ENCODE results near the gene NACAD. TPM values are rescaled to one million over a fixed set of nuclear protein-coding genes. Genes with fewer than 3 reads are reported as not detected.
"Not testable (repeated sequence)": the region's sequence is repeated elsewhere in the genome, so short reads cannot be mapped to it uniquely, and the experiment has no call there.

Gene NACAD
- total RNA-seq, 1 experiment from 2014 or later: 0.43 TPM

DNA sequence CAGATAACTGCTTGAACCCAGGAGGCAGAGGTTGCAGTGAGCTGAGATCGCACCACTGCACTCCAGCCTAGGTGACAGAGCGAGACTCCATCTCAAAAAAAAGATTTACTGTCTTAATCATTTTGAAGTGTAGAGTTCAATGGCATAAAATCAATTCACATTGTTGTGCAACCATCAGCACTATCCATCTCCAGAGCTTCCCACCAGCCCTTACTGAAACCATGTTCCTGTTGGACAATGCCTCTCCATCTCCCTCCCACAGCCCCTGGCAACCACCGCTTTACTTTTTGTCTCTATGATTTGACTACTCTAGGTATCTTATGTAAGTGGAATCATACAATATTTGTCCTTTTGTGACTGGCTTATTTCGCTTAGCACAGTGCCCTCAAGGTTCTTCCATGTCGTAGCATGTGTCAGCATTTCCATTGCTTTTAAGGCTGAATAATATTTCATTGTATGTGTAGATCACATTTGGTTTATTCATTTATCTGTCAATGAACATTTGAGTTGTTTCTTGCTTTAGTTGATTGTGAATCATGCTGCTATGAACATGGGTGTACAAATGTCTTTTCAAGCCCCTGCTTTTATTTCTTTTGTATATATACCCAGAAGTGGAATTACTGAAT, 33.1 kb downstream of the NACAD start:
- DNase-seq (ENCODE audit: low spot score): no peak

DNA sequence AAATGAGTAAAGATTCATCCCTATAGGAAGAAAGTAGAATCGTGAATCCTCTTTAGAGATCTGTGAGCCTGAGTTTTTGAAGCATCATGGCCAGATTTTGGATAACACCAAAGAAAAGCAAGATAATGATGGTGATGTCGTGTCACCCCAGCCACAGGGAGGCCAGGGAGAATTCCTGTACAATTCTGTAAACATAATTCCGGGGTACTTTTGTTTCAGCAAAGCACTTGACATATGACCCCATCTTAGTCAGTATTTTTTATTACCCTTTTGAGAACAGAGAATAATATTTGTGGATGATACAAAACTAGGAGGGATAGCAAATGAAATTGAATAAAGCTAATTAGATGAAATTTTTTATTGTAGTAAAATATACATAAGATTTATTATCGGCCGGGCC, 33.8 kb downstream of the NACAD start:
- no peak for DNase-seq (ENCODE audit: low spot score)

DNA sequence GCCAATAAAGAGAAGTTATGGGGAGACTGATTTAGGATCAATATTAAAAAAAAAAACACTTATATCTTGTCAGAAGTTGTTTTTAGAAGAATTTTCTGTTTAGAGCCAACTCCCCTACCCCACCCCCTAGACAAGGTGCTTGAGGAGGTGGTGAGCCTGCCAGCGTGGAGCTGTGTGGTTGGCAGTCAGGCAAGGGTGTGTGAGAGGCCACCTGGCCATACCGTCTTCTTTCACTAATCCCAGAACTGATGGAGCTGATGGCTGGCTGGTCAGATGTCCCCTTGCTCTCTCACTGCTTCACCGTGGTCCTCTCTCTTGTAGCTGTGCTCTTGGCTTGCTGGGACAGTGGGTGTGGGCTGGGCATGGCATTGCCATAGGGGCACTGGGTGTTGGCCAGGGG, 34.3 kb downstream of the NACAD start:
- no peak for DNase-seq (ENCODE audit: low spot score)

DNA sequence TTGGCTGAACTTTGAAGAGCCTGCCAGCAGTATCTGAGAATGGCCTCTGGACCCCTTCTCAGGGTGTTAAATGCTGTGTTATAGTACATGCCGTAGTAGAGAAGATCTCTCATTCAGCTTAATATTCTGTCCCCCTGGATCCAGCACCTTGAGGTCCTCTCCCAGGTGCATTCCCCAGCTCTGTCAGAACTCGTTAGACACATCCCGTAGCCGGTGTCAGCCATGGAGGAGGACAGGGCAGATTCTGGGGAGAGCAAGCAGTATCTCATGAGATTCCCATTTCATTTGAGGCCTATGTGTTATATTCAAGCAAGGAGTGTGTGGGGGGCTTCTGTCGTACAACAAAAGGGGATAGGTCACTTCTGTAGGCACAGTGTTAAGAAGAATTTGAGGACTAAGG, 34.8 kb downstream of the NACAD start:
- DNase-seq (ENCODE audit: low spot score): no peak

DNA sequence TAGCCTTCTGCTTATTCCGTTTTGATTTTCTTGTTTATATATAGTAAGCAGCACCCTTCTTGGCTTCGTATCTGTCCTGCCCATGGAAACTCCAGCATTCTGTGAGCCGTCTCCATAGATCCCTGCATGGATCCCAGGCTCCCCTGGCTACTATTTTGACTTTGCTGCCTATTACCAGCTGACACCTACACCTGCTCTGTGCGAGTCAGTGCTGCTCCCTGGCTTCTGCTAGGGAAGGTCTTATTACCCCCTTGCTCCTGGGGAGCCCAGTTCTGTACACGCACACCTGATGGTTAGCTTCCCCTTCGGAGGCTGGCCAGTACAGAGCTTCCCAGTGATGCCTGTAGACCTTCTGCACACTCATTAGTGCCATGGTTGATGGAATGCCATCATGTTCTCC, 35.4 kb downstream of the NACAD start:
- DNase-seq (ENCODE audit: low spot score): no peak

DNA sequence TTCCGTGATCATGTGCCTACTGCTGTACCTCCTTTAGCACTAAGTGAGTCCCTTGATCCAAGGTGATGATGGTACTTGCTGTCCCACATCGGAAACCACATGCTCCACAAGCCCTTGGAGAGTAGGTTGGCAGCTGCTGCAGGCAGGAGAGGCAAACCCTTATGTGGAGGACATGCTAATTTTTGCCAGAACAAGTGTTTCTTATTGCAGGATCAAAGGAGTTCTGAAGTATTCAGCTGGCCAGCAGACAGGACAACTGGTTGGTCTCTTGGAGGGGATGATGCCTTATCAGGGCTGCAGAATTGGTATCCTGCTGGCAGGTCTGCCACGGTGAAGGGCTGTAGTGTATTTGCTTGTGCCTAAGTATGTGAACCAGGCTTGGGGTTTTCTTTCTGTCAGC, 36.8 kb downstream of the NACAD start:
- no peak for DNase-seq (ENCODE audit: low spot score)

DNA sequence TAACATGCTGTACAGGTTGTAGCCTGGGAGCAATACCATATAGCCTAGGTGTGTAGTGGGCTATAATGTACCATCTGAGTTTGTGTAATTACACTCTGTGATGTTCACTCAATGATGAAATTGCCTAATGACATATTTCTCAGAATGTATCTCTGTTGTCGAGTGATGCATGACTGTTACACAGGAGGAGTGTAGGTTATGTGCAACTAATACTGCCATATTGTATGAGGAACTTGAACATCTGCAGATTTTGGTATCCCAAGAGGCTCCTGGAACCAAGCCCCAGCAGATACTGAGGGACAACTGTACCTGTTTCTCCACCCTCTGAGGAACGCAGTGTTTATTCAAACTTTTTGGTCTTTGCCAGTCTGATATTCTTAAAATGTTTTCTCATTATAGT, 38.6 kb downstream of the NACAD start:
- no peak for DNase-seq (ENCODE audit: low spot score)

DNA sequence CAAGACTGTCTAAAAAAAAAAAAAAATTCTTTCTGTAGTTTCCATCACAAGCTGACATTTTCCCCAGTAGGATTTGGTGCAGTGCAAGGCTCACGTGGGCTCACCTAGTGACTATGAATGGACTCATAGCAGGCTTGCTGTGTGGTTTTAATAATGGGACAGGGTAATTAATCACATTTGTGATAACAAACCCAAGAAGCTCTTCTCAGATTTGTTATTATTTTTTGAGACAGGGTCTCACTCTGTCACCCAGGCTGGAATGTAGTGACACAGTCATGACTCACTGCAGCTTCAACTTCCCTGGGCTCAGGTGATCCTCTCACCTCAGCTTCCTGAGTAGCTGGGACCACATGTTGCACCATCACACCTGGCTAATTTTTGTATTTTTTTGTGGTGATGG, 40.0 kb downstream of the NACAD start:
- no peak for DNase-seq (ENCODE audit: low spot score)

DNA sequence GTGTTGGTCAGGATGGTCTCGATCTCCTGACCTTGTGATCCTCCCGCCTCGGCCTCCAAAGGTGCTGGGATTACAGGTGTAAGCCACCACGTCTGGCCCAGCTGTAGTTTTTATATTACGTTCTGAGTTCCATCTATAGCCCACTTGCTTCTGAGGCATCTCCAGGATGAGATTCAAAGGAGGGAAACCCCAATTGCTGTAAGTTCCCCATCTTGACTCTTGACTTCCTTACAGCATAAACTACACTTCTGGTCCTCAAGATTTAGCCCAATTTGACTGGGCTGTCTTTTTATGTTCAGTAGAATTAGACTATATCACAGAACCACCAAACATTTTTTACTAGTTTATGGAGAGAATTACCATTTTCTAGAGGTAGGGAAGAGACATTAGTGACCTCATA, 44.4 kb downstream of the NACAD start:
- DNase-seq (ENCODE audit: low spot score): no peak

DNA sequence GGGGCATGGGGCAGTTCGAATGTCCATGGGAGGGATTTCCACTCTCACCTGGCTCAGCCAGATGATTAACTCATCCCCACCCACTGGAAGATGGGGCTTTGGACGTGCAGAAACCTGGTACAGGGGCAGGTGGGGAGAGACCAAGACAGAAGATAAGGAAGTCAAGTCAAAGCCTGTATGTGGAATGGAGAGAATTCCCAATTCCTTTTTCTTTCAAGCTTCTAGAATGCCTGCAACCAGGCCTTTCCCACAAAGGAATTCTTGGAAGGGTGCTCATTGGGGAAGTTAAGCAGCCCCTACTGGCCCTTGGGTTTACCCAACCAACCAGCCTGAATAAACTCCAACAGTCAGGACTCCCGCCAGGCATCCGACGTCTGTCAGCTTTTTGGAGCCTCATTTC, 49.7 kb downstream of the NACAD start:
- no peak for DNase-seq (ENCODE audit: low spot score)

DNA sequence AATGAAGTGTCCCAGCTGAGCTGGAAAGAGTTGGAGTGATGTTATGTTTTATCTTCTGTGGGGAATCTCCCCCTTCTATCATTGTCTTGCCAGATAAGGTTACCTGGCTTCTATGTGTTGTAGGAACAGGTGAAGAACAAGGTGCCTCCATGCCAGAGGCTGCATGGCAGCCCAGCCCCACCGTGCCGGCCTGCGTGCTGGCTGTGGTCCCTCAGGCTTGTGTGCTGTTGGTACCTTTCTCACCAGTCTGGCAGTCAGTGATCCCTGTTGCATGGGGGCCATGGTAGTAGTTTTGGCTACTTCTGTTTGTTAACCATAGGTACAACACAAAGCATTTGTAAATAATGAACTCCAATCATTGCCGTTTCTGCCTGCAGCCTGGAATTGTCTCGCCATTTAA, 50.9 kb downstream of the NACAD start:
- DNase-seq (ENCODE audit: low spot score): no peak

DNA sequence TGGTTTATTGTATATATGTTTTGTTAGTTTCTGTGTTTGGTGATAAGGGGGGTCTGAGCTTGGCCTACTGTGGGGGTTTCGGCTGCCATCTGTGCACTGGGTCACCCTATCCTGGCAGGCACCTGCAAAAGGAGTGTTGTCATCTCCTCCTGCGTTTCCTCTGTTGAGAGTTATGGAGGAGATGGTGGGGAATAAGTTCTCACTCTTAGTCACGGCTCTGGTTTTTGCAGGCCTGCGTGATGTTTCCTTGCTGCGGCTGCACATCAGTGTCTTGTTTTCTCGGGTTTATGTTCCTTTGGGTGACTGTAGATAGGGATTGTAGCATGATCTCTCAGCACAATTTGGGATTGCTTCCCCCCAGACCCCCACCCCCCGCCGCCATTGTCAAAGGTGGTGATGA, 52.0 kb downstream of the NACAD start:
- no peak for DNase-seq (ENCODE audit: low spot score)

DNA sequence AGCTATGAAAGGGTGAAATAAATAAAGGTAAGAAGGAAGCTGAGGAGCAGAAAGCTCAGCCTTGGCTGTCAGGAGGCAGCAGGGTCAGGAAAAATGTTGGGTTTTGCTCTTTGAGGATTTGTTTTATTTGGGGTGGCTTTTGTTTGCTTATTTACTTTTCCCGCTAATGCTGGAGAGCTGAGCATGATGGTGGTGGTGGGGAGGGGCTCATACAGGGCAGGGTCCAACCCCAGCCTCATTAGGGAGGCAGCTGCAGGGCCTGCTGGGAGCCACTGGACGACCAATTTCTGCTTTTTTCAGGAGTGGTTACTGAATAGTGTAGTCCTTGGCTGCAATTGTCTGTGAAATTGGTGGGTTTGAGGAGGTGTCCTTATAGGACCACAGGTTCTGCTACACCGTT, 52.5 kb downstream of the NACAD start:
- no peak for DNase-seq (ENCODE audit: low spot score)

DNA sequence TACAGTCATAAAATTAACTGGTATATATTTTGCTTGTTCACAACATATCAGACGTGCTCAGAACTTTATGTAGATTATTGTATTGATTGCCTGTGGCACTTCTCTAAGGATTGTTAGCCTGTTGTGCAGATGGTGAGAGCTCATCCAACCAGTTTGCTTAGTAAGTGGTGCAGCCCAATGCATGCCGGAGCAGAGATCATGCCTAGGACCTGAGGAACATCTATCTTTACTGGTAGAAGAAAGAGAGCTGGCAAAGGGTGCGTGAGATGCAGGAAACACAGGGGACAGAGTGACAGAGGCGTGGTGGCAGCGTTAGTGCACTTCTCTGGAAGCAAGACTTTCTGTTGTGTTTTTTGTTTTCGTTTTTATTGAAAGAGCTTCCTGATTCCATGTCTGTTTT, 52.9 kb downstream of the NACAD start:
- no peak for DNase-seq (ENCODE audit: low spot score)

DNA sequence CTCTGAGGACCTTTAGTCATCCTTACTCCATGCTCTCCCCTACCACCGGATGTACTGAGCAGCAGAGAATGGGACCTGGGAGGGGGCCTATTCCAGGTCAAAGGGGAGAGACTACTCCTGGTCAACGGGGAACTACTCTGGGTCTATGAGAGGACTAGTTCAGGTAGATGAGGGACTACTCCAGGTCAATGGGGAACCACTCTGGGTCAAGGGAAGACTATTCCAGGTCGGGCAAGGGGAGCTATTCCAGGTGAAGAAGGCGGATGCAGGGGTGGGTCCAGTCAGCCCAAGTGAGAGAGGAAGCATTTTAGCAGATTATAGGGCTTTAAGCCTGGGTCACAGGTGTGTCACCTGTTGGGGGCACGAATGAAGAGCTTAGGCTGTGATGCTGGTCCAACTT, 53.4 kb downstream of the NACAD start:
- DNase-seq (ENCODE audit: low spot score): no peak

DNA sequence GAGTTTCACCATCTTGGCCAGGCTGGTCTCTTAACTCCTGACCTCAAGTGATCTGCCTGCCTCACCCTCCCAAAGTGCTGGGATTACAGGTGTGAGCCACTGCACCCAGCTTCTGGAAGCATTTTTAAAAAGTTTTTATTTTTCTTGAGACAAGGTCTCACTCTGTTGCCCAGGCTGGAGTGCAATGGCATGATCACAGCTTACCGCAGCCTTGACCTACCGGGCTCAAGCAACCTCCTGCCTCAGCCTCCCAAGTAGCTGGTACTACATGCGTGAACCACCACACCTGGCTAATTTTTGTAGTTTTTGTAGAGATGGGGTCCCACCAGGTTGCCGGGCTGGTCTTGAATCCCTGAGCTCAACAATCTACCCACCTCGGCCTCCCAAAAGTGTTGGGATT, 54.1 kb downstream of the NACAD start:
- not testable (repeated sequence) for DNase-seq (ENCODE audit: low spot score)

DNA sequence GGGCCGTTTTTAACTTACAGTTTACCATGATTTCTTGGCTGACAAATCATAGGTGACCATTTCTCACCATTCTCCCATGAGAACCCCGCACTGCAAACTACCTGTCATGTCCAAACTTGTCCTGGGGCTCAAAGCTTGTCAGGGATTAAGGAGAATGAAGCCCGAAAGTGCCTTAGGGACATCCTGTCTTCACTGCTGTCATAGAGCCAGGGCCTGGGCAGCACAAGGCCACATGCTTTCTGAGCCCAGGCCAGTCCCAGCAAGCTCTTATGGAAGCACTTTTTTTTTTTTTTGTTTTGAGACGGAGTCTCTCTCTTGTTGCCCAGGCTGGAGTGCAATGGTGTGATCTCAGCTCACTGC, 54.9 kb downstream of the NACAD start:
- no peak for DNase-seq (ENCODE audit: low spot score)

DNA sequence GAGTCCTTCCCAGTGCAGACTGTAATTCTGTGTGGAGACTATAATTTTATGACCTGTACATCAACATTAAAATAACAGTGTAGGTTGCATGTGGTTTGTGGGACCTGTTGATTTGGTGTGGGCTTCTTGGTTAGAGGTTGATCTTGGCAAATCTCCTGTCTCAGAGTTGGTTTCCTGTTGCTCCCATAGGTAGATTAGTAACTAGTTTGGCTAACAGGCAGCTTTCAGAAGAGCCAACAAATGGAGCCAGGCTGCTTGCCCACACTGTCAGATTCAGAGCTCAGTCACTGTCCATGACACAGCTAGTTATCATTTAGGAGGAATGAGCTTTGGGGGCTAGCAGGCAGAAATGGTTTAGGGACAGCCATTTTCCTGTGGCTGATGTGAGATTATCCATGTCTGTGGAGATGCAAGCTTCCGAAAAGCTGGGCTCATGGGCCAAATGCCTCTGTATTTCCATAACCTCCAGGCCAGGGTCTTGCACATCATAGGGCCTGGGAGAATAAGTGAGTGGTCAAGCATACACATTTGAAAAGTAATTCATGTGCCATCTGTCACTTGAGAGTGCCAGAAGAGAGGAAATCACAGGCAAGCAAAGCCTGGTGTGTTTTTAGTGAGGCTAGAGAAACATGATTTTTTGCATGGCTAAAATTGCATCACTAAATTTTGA, 55.4 kb downstream of the NACAD start:
- no peak for DNase-seq (ENCODE audit: low spot score)

DNA sequence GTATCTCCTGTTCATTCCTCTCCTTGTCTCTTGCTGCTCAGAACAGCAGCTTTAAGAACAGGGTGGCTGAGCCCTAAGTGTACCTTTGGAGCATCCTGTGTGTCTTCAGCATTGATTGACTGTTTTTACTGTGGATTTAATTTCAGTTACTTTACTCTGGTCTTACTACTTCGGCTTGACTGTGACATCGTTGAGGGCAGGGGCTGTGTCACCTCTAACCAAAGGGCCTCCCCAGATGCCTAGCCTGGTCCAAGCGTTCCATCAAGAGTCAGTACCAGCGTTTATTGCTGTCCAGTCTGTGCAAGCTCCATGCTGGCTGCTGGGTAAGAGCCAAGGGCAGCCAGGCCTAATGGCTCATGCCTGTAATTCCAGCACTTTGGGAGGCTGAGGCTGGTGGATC, 56.3 kb downstream of the NACAD start:
- no peak for DNase-seq (ENCODE audit: low spot score)

DNA sequence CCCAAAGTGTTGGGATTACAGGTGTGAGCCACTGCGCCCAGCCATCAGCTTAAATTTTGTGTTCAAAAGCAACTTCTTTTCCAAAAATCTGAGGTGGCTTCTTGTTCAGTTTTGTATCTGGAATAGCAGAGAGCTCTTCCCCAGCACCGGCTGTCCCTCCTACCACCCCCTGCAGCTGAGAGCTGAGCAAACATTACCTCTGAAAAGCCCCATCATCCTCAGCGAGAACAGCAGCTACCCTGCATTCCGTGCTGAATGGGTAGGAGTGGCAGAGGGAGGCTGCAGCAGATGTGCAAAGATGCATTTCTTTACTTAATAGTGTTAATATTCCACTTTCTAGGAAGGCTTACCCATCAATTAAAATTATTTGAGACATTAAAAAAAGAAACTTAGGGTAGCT, 56.9 kb downstream of the NACAD start:
- no peak for DNase-seq (ENCODE audit: low spot score)
